HG03457 (cell line): ENCODE data around the gene PHF1.
"Not testable (repeated sequence)": the region's sequence is repeated elsewhere in the genome, so short reads cannot be mapped to it uniquely, and the experiment has no call there.

Experiments used
- ATAC-seq: cut with Tn5 transposase; IDR thresholded peaks from one replicate; pipeline ENCODE4 v1.9.1; 2021; ENCODE audit warnings: moderate number of reproducible peaks; ENCODE audit not compliant: unreplicated experiment

The PHF1 gene

DNA sequence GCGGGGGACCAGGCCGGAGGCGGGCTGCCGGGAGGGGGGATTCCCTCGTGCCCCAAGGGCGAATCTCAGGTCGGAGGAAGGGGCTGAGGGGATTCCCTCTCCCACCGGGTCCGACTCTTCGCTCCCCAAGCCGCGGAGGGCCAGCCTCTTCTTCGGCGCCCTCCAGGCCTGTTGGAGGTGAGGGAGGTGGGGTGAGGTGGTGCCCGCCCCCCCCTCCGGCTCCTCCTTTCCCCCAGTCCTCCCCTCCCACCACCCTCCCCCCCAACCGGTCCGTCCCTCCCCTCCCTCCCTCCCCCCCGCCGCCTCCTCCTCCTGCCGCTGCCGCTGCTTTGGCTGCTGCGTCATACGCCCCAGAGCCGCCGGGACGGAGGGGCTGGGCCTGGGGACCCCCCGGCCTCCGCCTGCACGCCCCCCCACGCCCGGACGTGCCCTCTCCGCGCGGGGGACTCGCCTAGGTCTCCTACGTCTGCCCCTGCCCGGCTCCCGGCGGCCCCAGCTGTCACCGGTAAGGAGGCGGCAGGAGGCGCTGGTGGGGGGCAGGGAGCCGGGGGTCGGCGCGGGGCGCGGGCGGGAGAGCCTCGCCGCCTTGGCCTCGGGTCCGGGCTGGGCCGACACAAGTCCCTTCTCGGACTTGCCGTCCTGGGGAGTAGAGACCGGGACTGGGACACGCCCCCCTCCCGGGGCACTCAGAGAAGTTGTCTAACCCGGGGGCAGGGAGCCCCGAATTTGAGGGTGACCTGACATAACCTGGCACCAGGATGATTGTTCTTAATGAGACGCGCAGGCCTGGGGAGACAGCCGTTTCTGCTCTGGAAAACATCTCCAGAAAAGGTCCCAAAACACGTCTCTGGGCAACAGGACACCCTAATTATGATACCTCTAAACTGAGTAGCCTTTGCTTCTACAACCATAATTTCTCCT is at the start of gene PHF1:
PHF1 (plus strand) TSS at position 304 of the 921 bp plus-strand sequence. CDS start 1,250 bp downstream, outside the sequence.
- ATAC-seq = peak; percentile 31

DNA sequence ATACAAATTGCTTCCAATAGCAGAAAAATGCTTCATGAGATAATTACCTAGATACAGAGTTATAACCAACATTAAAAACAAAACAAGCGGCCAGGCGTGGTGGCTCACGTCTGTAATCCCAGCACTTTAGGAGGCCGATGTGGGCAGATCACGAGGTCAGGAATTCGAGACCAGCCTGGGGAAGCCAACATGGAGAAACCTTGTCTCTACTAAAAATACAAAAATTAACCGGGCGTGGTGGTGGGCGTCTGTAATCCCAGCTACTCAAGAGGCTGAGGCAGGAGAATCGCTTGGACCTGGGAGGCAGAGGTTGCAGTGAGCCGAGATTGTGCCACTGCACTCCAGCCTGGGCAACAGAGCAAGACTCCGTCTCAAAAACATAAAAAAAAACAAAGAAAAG is 47.3 kb upstream of the PHF1 start:
- not testable (repeated sequence) for ATAC-seq

DNA sequence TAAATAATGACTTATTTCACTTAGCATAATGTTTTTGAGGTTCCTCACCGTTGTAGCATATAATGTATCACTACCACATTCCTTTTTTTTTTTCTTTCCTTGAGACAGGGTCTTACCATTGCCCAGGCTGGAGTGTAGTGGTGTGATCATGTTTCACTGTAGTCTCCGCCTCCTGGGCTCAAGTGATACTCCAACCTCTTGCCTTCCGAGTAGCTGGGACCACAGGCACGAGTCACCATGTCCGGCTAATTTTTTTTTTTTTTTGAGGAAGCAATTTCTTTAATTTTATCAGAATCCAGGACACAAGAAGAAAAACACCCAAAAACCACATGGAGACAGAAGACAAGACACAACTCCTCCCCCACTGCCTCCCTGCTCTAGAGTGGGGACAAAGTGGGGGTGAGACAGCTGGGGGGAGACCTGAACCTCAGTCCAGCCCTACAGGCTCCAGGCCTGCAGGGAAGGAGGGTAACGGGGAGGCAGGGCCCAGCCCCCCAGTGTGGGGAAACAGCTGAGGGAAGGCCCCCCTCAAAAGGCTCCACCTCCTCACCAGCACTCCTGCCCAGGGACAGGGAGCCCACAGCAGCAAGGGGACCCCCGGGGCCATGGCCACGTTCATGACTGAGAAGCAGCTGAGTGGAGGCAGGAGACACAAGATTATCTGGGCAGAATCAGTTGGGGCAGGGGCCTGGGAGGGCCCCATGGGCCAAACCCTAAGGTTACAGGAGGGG is 46.2 kb upstream of the PHF1 start:
- ATAC-seq = not testable (repeated sequence)

DNA sequence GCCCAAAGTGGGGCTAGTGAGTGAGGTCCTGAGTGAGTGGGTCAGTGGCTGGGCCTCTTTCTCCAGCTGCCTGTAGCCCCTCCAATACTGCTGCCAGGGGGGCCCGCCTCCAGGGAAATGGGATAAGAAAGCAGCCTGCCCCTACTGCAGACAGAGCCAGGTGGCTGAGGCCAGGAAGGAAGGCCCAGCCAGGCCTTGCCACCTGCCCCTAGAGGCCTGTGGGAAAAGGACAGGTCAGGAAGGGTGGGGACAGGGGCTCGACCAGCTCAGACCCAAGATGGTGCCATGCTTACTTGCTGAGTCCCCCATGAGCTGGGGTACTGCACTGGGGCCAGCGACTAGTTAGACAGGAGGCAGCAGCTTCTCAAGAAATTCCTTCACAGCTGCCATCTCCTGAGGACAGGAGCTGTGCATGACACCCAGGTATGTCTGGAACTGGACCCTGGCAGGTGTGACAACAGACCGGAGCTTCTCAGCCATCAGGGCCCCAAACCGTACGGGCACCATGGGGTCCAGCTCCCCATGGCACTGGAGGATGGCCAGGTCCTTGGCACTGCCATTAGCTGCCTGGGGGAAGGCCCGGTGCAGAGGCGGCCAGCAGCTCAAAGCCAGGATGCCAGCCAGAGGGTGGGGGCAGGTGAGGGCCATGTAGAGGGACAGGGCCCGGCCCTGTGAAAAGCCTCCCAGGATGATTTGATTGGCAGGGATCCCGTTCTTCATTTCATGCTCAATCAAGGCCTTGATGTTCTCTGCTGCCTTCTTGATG is 45.4 kb upstream of the PHF1 start:
- not testable (repeated sequence) for ATAC-seq

DNA sequence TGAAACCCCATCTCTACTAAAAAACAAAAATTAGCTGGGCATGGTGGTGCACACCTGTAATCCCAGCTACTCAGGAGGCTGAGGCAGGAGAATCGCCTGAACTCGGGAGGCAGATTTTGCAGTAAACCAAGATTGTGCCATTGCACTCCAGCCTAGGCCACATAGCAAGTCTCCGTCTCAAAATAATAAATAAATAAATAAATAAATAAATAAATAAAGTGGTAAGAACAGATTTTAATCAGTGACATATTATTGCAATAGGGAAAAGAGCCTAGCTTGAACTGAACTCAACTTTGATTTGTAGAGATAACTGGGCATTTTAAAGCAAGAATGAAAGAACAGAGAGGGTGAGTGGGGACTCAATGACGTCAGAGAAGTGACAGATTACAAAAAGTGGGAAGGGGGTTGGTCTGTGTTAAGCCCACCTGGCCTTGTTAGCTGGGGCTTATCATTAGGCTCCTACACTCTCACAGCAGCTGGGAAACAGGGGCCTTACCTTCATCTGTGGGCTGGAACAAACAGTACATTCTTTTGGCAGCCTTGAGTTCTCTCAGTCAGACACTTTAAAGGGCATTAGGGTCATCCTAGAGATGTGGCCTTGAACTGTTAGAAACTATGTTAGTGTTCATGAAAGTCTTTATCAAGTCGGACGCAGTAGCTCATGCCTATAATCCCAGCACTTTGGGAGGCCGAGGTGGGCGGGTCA is 43.7 kb upstream of the PHF1 start:
- no peak for ATAC-seq

DNA sequence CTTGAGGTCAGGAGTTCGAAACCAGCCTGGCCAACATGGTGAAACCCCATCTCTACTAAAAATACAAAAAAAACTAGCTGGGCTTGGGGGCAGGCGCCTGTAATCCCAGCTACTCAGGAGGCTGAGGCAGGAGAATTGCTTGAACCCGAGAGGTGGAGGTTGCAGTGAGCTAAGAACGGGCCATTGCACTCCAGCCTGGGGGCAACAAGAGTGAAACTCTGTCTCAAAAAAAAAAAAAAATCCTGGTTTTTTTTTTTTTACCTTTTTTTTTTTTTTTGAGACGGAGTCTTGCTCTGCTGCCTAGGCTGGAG is 43.1 kb upstream of the PHF1 start:
- ATAC-seq = not testable (repeated sequence)

DNA sequence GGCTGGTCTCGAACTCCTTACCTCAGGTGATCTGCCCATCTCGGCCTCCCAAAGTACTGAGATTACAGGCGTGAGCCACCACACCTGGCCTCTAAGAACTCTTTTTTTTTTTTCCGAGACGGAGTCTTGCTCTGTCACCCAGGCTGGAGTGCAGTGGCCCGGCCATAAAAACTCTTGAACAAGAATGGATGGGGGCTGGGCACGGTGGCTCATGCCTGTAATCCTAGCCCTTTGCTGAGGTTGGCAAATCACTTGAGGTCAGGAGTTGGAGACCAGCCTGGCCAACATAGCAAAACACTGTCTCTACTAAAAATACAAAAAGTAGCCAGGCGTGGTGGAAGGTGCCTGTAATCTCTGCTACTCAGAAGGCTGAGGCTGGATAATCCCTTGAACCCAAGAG is 38.9 kb upstream of the PHF1 start:
- ATAC-seq = not testable (repeated sequence)

DNA sequence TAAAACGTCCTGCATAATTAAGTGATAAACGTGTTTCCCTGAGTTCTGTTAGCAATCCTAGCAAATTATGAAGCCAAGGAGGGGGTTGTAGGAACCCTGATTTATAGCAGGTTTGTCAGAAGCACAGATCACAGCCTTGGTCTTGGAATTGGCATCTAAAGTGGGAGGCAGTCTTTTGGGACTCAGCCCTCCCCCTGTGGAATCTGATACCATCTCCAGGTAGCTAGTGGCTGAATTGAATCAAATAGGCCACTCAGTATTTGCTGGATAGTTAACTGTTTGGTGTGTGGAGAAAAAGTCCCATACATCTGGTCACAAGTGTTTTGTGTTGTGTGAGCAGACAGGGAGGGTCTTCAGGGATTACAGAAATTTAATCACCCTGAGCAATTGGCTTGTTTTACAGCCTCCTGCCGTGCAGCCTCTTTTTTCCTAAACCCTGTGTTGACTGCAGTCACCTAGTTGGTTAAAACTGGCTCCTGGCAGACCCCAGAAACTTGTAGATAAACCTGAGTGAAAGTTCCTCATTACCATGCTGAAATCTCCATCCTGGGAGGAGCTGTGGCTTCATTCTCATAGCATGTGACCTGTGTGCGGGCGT is 38.2 kb upstream of the PHF1 start:
- ATAC-seq = no peak

DNA sequence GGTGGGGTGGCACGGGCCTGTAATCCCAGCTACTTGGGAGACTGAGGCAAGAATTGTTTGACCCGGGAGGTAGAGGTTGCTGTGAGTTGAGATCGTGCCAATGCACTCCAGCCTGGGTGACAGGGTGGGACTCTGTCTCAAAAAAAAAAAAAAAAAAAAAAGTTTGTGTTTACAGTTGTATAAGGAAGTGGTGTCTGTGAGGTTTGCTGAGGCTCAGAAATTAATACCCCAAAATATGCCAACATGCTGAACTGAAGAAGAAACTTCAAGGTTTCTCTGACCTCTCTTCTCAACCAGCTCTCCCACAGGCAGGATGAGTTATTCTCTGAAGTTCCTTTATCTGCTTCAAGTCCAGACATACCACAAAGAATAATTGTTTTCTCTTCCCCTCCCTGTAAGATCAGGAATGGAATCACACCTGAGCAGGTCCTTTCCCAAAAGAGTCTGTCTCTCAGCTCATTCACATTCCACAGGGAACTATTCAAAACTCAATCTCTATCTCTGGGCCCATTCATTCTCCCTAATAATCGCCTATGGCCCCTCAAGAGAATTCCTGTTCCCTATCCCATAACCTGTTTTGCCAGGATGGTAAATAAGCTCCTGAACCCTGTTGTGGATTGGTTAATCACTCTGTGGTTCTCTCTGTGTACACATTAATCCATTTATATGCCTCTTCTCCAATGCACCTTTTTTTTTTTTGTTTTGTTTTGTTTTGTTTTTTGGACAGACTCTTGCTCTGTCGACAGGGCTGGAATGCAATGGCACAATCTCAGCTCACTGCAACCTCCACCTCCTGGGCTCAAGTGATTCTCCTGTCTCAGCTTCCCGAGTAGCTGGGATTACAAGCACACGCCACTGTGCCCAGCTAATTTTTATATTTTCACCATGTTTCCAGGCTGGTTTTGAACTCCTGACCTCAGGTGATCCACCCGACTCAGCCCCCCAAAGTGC is 36.6 kb upstream of the PHF1 start:
- ATAC-seq = no peak

DNA sequence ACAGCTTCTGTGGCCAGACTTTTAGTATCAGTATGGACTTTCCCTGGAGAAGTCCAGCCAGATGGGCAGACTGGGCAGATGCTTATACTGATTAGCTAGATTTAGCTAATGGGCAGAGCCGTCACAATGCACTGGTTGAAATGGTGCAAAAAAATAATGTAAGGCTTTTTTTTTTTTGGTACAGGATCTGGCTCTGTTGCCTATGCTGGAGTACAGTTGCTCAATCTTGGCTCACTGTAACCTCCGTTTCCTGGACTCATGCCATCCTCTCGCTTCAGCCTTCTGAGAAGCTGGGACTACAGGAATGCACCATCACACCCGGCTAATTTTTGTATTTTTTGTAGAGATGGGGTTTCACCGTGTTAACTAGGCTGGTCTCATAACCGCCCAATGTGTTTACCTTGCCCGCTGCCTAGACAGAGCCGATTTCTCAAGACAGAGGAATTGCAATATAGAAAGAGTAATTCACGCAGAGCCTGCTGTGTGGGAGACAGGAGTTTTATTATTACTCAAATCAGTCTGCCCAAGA is 35.6 kb upstream of the PHF1 start:
- no peak for ATAC-seq

DNA sequence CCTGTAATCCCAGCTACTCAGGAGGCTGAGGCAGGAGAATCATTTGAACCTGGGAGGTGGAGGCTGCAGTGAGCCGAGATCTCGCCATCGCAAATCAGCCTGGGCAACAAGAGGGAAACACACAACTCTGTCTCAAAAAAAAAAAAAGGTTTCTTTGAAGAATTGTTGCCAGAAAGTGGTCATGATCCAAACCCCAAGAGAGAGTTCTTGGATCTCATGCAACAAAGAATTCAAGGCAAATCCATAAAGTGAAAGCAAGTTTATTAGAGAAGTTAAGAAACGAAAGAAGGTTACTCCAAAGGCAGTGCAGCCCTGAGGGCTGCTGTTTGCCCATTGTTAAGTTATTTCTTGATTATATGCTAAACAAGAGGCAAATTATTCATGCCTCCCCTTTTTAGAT is 33.6 kb upstream of the PHF1 start:
- no peak for ATAC-seq

DNA sequence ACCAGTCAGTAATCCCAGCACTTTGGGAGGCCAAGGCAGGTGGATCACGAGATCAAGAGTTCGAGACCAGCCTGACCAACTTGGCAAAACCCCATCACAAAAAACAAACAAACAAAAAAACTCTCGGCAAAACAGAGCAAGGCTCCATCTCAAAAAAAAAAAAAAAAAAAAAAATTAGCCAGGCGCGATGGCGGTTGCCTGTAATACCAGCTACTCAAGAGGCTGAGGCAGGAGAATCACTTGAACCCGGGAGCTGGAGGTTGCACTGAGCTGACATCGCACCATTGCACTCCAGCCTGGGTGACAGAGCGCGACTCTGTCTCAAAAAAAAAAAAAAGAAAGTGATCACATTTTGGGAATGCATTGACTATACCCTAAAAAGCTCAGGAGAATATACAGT is 31.6 kb upstream of the PHF1 start:
- ATAC-seq = not testable (repeated sequence)

DNA sequence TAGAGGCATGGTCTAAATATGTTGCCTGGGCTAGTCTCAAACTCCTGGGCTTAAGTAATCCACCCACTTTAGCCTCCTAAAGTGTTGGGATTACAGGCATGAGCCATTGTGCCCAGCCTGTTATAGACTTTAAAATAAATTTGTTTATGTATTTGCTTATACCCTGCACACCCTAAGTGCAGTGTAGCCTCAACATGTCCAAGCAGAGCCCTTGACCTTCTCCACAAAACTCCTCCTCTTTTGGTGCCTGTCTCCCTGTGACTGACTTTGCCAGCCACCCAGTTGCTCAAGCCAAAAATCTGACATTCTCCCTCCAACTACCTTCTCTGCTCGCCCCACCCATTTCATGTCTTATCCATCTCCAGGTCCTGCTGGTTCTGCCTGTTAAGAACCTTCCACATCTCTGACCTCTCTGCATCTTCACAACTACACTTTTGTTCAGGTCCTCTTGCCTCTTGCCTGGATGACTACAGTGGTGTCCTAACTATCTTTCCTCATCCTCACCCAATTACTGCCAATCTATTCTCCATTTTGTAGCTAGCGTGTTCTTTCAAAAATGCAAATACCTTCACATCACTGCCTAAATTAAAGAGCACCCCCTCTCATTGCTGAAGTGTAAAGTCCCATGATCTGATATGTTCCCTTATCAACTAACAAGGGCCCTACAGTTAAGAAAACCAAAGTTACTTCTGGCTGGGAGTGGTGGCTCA is 30.4 kb upstream of the PHF1 start:
- ATAC-seq = no peak

DNA sequence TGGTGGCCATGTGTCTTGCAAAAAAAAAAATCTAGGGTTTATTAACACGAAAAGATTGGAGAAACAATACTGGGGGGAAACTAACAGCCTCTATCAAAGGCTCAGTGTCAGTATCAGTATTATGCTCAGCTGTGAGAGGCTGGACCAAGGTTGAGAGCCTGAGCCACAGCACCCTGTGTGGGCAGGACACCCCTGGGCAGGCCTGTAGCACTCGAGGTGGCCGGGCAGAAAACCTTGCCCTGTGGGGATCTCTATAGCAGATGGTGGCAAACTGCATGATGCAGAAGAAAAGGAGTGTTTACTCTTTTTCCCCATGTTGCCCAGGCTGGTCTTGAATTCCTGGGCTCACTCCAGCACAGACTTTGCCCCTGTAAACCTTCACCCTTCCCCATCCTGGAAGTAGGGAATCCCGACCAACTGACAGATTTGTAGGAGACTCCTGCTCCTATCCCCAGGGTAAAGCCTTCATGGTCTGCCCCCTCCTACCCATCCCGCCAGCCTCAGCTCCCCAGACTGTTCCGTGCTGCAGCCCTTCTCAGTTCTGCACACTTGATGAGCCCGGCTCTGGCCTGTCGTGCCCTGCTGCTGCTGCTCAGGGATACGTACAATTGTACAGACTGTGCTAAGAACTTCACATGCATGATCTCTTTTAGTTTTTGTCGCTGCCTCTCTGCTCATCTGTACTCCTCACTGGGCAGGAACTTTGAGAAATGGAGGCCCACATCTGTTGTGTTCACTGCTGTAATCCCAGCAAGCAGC is 27.2 kb upstream of the PHF1 start:
- no peak for ATAC-seq

DNA sequence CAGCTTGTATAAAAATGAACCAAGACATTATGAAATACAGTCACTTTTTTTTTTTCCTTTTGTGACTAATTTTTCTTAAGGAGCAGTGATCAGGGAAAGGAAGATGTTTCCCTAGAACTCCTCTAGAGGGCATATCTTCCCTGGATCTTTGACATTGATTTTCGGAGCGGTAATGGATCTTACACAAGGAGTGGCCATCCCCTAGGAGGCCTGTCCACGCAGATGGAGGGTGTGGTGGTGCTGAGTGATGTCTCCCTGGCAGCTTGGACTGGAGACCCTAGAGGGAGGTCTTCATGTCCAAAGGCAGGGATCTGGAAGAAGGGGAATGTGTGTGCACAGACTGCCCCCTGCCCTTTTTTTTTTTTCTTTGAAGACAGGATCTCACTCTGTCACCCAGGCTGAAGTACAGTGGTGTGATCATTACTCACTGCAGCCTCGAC is 26.2 kb upstream of the PHF1 start:
- no peak for ATAC-seq

DNA sequence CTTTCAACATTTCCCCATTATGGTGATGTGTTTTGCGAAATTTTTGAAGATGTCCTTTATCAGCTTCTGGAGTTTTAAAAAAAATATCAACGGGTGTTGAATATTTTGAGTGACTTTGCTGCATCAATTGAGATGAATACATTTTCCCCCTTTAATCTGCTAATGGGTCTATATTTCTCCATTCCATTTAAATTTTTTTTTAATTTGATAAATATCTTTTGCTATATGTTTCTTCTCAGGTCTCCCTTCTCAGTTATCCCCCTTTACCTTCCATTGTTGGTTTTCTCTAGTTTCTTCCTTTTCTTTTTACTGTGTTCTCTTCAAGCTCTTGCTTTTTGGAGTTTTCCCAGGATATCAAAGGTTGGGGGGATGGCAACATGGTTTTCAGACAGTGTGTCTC is 20.6 kb upstream of the PHF1 start:
- ATAC-seq = no peak

DNA sequence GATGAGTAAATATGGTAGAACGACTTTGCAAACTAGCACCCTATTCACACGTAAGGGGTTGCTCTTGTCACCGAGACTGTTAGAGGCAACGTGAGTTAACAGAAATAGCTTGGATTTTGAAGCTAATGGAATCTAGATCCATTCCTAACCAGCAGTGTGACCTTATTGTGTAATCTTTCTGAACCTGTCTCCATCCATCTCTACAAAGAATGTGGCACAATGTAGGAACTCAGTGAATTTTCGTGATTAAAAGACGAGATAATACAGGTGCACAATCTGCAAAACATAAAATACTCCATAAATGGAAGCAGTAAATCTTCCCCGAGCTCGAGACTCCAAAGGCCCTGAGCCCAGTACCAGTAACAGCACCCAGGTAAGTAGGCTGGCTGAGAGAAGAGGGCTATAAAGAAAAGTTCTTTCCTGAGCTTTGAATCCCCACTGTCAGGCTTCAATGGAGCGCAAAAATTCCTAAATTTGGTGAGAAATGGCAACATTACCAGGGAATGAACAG is 20.0 kb upstream of the PHF1 start:
- ATAC-seq = peak; percentile 2
